Esophagus squamous epithelium (tissue), 4 donors: ENCODE data around the gene SPDEF.

ENCODE experiments used
- CTCF ChIP-seq, 6 experiments: fragments of 450-650 bp in 4 of 6; fragments of 200-600 bp in 2 of 6; sonication (generic) in 2 of 6; IDR thresholded peaks; one replicate each; pipeline ENCODE4 v1.5.1; 2016 to 2019; ENCODE audit warnings: antibody characterized with exemption in 6 of 6, mild to moderate bottlenecking in 4 of 6, moderate library complexity in 4 of 6
- POLR2A ChIP-seq, 4 donors: fragments of 450-650 bp; IDR thresholded peaks; one replicate each; pipeline ENCODE4 v1.6.1; 2017; ENCODE audit warnings: antibody characterized with exemption in 4 of 4, mild to moderate bottlenecking in 4 of 4, moderate library complexity in 3 of 4

DNA sequence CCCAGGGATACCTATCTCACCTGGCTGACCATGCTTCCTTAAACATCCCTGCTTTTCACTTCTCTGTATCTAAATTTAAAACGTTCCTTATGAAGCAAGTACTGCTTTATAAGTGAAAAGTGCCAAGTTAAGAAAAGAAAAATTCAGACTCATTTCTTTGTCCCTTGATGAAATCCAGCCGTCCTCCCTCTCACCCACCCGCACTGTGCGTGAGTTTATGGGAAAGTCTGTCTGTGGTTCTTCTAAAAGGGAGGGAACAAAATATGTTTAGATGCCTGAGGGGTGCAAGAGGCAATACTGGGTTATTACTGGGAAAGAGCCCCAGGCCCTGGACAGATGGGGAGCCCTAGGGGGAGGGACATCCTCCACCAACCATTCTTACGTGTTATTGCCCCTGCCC lies 31.2 kb downstream of the SPDEF start:
- TF ChIP-seq CTCF (IDR thresholded peaks at IDR 0.05) (no peak), POLR2A (IDR thresholded peaks at IDR 0.05) (no peak)
